AG09319 (cell line): ENCODE data around the gene SHISAL1.

Source experiments
- DNase-seq: peaks from one replicate; pipeline ENCODE4 v3.0.0-alpha.2; 2010; ENCODE audit warnings: low read depth; ENCODE audit errors: extremely low read depth
- CTCF ChIP-seq: IDR thresholded peaks from 2 replicates; pipeline ENCODE4 v1.5.1; 2011; ENCODE audit warnings: low read depth, mild to moderate bottlenecking, inconsistent platforms, low read length, moderate library complexity

SHISAL1 gene

DNA sequence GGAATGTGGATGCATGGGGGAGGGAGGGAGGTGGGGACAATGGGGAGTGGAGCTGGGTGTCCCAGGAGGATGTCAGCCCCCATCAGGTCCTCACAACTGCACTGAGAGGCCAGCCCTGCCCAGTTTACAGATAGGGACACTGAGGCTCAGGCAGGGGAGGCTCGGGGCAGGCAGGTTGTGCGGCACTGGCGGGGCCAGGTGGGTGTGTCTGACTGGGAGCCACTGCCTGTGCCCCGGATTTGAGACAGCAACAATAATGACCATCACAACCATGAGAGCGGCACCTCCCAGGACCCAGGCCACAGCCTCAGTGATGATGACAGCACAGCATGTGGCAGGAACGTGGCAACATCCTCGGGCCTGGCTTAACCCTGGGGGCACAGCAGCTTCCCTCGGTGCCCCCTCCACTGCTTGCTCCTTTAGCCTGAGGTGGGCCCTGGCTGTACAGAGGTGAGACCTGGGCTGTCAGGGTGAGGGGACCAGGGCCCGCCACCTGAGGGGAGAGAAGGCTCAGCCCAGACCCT, 32.0 kb downstream of the SHISAL1 start:
- no peak for DNase-seq
- no peak for TF ChIP-seq CTCF

DNA sequence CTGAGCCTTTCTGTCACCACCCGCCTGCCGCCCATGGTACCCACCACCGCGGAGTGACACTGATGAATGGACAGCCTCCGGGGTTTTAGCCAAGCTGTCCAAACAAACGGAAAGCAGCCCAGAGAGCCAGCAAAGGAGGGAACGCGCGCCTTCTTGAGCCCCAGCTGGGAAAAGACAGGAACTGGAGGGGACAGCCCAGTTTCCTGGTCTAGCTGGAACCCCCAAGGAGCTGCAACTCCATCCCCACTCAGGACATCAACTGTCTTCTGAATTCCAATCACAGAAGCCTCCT, 33.7 kb downstream of the SHISAL1 start:
- TF ChIP-seq CTCF = no peak
- no peak for DNase-seq

DNA sequence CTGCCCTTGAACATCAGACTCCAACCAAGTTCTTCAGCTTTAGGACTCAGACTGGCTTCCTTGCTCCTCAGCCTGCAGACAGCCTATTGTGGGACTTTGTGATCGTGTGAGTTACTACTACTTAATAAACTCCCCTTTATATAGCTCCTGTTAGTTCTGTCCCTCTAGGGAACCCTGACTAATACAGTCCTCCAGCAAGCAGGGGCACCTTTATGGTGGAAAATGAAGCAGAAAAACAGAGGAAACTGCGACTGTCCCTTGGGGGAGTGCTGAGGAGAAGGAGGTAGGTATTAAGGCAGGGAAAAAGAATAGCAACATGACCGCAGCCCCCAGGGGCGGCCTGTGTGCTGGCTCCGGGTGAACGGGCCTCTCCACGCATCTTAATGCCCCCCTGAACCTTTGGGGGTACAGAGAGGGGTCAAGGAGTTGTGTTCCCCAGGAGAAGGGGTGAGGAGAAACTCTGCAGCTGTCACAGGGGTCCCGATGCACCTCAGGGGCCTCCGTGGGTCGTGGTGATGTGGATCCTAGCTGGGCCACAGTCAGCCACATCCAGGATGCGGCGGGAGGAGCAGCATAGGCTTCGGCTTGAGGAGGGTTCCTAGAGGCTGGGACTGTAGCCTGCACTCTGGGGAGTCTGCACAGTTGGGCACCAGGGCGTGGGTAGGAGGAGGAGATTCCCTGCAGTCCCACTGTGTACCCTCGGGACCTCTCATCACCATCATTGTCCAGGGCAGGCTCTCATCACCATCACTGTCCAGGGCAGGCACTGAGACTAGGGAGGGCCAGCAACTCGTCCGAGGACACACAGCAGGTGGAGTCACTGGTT, 34.3 kb downstream of the SHISAL1 start:
- no peak for DNase-seq
- no peak for TF ChIP-seq CTCF

DNA sequence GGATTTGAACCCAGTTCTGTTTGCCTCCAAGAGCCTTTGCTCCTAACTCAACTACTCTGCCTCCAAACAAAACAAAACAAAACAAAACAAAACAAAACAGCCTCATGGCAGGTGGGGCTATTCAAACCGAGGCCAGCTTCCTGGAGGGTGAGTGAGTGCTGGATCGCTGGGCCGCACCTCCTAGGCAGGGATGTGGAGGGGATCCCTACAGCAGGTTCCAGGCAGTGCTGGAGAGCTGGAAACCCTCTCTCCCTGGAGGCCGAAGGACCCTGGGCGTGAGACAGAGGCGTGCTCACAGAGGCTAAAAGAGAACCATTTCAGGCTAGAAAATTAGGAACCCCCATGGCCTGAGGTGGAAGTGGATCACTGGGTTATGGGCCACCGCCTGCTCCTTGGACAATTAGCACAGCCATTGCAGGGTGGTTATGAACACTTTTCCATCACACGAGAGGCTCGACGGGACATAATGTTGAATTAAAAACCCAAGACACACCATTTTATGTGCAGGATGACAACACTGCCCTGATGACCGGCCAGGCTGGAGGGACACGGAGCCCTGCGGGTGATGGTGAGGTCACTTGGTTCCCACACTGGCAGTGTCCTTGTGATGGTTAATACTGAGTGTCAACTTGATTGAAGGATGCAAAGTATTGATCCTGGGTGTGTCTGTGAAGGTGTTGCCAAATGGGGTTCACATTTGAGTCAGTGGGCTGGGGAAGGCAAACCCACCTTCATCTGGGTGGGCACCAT, 35.2 kb downstream of the SHISAL1 start:
- no peak for TF ChIP-seq CTCF
- no peak for DNase-seq

- no peak for TF ChIP-seq CTCF
Measured at GRCh38 chr22:44276706-44277356, 35.9 kb downstream of the SHISAL1 start.

GRCh38 chr22:44276041-44276440, 36.7 kb downstream of the SHISAL1 start:
- no peak for DNase-seq
- no peak for TF ChIP-seq CTCF

More at GRCh38 chr22:44276706-44277356, 35.9 kb downstream of the SHISAL1 start:
- no peak for DNase-seq

DNA sequence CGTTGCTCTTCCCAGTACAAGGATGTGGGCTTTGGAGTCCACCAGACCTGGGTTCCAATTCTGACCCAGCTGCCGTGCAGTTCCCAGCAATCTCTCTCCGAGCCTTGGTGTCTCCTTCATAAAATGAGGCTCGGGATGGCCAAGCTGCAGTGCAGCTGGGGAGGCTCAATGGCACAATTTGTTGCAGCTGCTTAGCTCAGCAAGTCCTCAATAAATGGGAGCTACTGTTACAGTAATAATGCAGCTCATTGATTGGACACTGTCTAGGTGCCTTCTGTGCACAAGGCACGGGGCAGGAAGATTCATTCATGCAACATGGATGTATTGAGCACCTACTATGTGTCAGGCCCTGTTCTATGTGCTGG, 37.1 kb downstream of the SHISAL1 start:
- TF ChIP-seq CTCF = no peak
- DNase-seq = no peak
